Measurements from ENCODE around the gene ARHGEF6.

GRCh38 chrX:136710325-136710951, 70.3 kb downstream of the ARHGEF6 start:
- TF ChIP-seq, protein P1, sequence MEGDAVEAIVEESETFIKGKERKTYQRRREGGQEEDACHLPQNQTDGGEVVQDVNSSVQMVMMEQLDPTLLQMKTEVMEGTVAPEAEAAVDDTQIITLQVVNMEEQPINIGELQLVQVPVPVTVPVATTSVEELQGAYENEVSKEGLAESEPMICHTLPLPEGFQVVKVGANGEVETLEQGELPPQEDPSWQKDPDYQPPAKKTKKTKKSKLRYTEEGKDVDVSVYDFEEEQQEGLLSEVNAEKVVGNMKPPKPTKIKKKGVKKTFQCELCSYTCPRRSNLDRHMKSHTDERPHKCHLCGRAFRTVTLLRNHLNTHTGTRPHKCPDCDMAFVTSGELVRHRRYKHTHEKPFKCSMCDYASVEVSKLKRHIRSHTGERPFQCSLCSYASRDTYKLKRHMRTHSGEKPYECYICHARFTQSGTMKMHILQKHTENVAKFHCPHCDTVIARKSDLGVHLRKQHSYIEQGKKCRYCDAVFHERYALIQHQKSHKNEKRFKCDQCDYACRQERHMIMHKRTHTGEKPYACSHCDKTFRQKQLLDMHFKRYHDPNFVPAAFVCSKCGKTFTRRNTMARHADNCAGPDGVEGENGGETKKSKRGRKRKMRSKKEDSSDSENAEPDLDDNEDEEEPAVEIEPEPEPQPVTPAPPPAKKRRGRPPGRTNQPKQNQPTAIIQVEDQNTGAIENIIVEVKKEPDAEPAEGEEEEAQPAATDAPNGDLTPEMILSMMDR (IDR thresholded peaks at IDR 0.05), result no peak
- no peak for TF ChIP-seq POLR2AphosphoS5 (IDR thresholded peaks at IDR 0.05; ENCODE audit: insufficient read depth in 1 of 2, low read depth in 1 of 2)

Measured in vagina (tissue), 2 donors.